ENCODE measurements around the gene PLXNA1. TPM values are rescaled to one million over a fixed set of nuclear protein-coding genes. Genes with fewer than 3 reads are reported as not detected.

The PLXNA1 gene
- total and polyA plus RNA-seq, 8 donors = 6.4 to 20.0 (median 8.5) TPM

GRCh38 chr3:127016461-127016860 lies 33.5 kb downstream of the PLXNA1 start:
- 90 to 92% methylated on average over 15 of the region's 15 CpGs for WGBS, 2 donors

GRCh38 chr3:127017229-127017628 lies 34.3 kb downstream of the PLXNA1 start:
- no peak overlapping the region for H3K27ac ChIP-seq
- ATAC-seq (no peak), FAIRE-seq (no peak), DNase-seq (no peak)
- 95 to 96% methylated on average over 16 of the region's 16 CpGs for WGBS, 2 donors
- H3K27me3 ChIP-seq = no peaks in the 10 kb centered on the region
- no peak overlapping the region for H3K4me3 ChIP-seq
- H3K36me3 ChIP-seq = peaks cover 2 to 43% (median 13%) of the 10 kb centered on the region in 3 donors
- no peak for TF ChIP-seq CTCF (IDR thresholded peaks at IDR 0.05)
- H3K9me3 ChIP-seq = no peaks in the 10 kb centered on the region
- intact Hi-C loops (cut with DNase I) = no loop called here
- no peaks in the 10 kb centered on the region for H3K4me1 ChIP-seq

More at GRCh38 chr3:127016461-127016860, 33.5 kb downstream of the PLXNA1 start:
- no peak for TF ChIP-seq CTCF (IDR thresholded peaks at IDR 0.05)
- Histone ChIP-seq H3K27me3 (no peaks in the 10 kb centered on the region), H3K36me3 (peaks cover 0 to 45% (median 13%) of the 10 kb centered on the region in 3 donors), H3K9me3 (no peaks in the 10 kb centered on the region), H3K4me1 (no peaks in the 10 kb centered on the region), H3K27ac (no peak overlapping the region), H3K4me3 (no peak overlapping the region)
- FAIRE-seq (no peak), DNase-seq (no peak), ATAC-seq (no peak)
- intact Hi-C loops (cut with DNase I) = no loop called here

GRCh38 chr3:127017781-127018180 lies 34.9 kb downstream of the PLXNA1 start:
- Histone ChIP-seq H3K4me1 (no peaks in the 10 kb centered on the region), H3K27ac (no peak overlapping the region), H3K9me3 (no peaks in the 10 kb centered on the region), H3K4me3 (no peak overlapping the region), H3K36me3 (peaks cover 2 to 40% (median 13%) of the 10 kb centered on the region in 3 donors), H3K27me3 (no peaks in the 10 kb centered on the region)
- TF ChIP-seq CTCF (IDR thresholded peaks at IDR 0.05) = no peak
- DNase-seq (no peak), ATAC-seq (no peak), FAIRE-seq (no peak)
- intact Hi-C loops (cut with DNase I) = no loop called here
- WGBS, 2 donors = 93 to 97% methylated on average over 17 of the region's 17 CpGs

- no peak for TF ChIP-seq CTCF (IDR thresholded peaks at IDR 0.05)
- H3K36me3 ChIP-seq = peaks cover 2 to 44% (median 13%) of the 10 kb centered on the region in 3 donors
- H3K9me3 ChIP-seq = no peaks in the 10 kb centered on the region
- no peak for ATAC-seq
- intact Hi-C loops (cut with DNase I) = no loop called here
- H3K27ac ChIP-seq = no peak overlapping the region
- no peak overlapping the region for H3K4me3 ChIP-seq
- FAIRE-seq = no peak
- H3K27me3 ChIP-seq = no peaks in the 10 kb centered on the region
- DNase-seq = no peak
- 96 to 98% methylated on average over 20 of the region's 20 CpGs for WGBS, 2 donors
- no peaks in the 10 kb centered on the region for H3K4me1 ChIP-seq
Measured at GRCh38 chr3:127018306-127018828, 35.5 kb downstream of the PLXNA1 start.

- H3K4me3 ChIP-seq = no peak overlapping the region
- FAIRE-seq = no peak
- peaks cover 2 to 45% (median 13%) of the 10 kb centered on the region in 3 donors for H3K36me3 ChIP-seq
Measured at GRCh38 chr3:127019449-127019848, 36.5 kb downstream of the PLXNA1 start.

More at GRCh38 chr3:127019449-127019848, 36.5 kb downstream of the PLXNA1 start:
- no peak for ATAC-seq
- no peak for TF ChIP-seq CTCF (IDR thresholded peaks at IDR 0.05)
- 86% methylated on average over 8 of the region's 8 CpGs for WGBS, 2 donors
- Histone ChIP-seq H3K27ac (no peak overlapping the region), H3K27me3 (no peaks in the 10 kb centered on the region), H3K9me3 (no peaks in the 10 kb centered on the region), H3K4me1 (no peaks in the 10 kb centered on the region)
- intact Hi-C loops (cut with DNase I) = no loop called here
- no peak for DNase-seq
